Measurements from ENCODE around the gene SP7. TPM values are rescaled to one million over a fixed set of nuclear protein-coding genes. Genes with fewer than 3 reads are reported as not detected.
A peak's percentile ranks its signal among the peaks of the same experiment; 100 is the strongest.

Gene SP7
- total and polyA plus RNA-seq, 9 of the 15 experiments (the other 6 are each of a cell fraction or from before 2014, with no cell fraction given): 0.04 TPM; not detected in 8

GRCh38 chr12:53324779-53325510 is 11.2 kb downstream of the SP7 start (continued):
- TF ChIP-seq MAX (CRISPR knock-in tag; IDR thresholded peaks at IDR 0.05): peak; percentile 79
- TF ChIP-seq ZNF639 (CRISPR knock-in tag; conservative IDR thresholded peaks at IDR 0.05 in 1 of 2, IDR thresholded peaks at IDR 0.05 in 1 of 2): peak in 1 of 2 experiments; percentile 92; a peak in 2 of 4 replicates
- peak; percentile 56; the same call in 1 of the 2 replicates for TF ChIP-seq JUN (IDR thresholded peaks at IDR 0.05; ENCODE audit: borderline replicate concordance, low read depth, low read length)
- TF ChIP-seq JUN (CRISPR knock-in tag; IDR thresholded peaks at IDR 0.05; ENCODE audit: borderline replicate concordance): no peak; the same call in 1 of the 2 replicates
- TF ChIP-seq E2F6 (IDR thresholded peaks at IDR 0.05; ENCODE audit: borderline replicate concordance in 1 of 2, extremely low read depth in 1 of 2, insufficient read depth in 1 of 2, insufficient read length in 1 of 2, low read depth in 1 of 2, low read length in 1 of 2, poor library complexity in 1 of 2, severe bottlenecking in 1 of 2): peak; percentile 60 to 93
- TF ChIP-seq ZBTB11 (CRISPR knock-in tag; IDR thresholded peaks at IDR 0.05): peak in 1 of 3 experiments; percentile 89; a peak in 2 of 6 replicates
- no peak for TF ChIP-seq ZNF239 (CRISPR knock-in tag; IDR thresholded peaks at IDR 0.05)
- peak; percentile 31; the same call in 1 of the 2 replicates for TF ChIP-seq CBX1 (IDR thresholded peaks at IDR 0.05; ENCODE audit: low read depth)
- peak; percentile 78; the same call in 1 of the 2 replicates for TF ChIP-seq ZNF589 (CRISPR knock-in tag; IDR thresholded peaks at IDR 0.05; ENCODE audit: low read depth)
- TF ChIP-seq JUND (IDR thresholded peaks at IDR 0.05; ENCODE audit: borderline replicate concordance, low read depth, low read length): peak; percentile 16; the same call in 1 of the 2 replicates
- no peak; the same call in 2 of the 3 replicates for TF ChIP-seq JUND (tag; IDR thresholded peaks at IDR 0.05; ENCODE audit: borderline replicate concordance, low read depth, low read length)
- peak in 1 of 2 experiments; percentile 60; a peak in 1 of 4 replicates for TF ChIP-seq SRF (CRISPR knock-in tag; IDR thresholded peaks at IDR 0.05)
- TF ChIP-seq KAT2B (IDR thresholded peaks at IDR 0.05; ENCODE audit: low read depth, low read length): no peak
- TF ChIP-seq CTCFL (IDR thresholded peaks at IDR 0.05; ENCODE audit: borderline replicate concordance, insufficient read depth, low read depth, low read length, poor library complexity, severe bottlenecking): peak; percentile 62
- peak; percentile 48; the same call in 1 of the 2 replicates for TF ChIP-seq ZNF134 (CRISPR knock-in tag; conservative IDR thresholded peaks at IDR 0.05)

Data from K562 (cell line).